Rectal smooth muscle tissue (tissue), 1 donor: ENCODE measurements around the gene NEU4.
A peak's percentile ranks its signal among the peaks of the same experiment; 100 is the strongest.

Source experiments
- H3K27ac ChIP-seq: one replicate; pipeline ENCODE4 v1.7.0; 2013; ENCODE audit warnings: low read depth, low read length, inconsistent platforms
- H3K27me3 ChIP-seq: one replicate; pipeline ENCODE4 v1.7.0; 2013; ENCODE audit warnings: low read length; ENCODE audit not compliant: control insufficient read depth, insufficient read depth
- H3K36me3 ChIP-seq: one replicate; pipeline ENCODE4 v1.7.0; 2013; ENCODE audit warnings: low read length; ENCODE audit not compliant: control insufficient read depth, insufficient read depth
- H3K4me1 ChIP-seq: one replicate; pipeline ENCODE4 v1.7.0; 2013; ENCODE audit warnings: low read length; ENCODE audit not compliant: control insufficient read depth, insufficient read depth
- H3K4me3 ChIP-seq: one replicate; pipeline ENCODE4 v1.7.0; 2013; ENCODE audit warnings: low read length
- H3K9ac ChIP-seq: one replicate; pipeline ENCODE4 v1.7.0; 2013; ENCODE audit warnings: low read length

NEU4 gene

DNA sequence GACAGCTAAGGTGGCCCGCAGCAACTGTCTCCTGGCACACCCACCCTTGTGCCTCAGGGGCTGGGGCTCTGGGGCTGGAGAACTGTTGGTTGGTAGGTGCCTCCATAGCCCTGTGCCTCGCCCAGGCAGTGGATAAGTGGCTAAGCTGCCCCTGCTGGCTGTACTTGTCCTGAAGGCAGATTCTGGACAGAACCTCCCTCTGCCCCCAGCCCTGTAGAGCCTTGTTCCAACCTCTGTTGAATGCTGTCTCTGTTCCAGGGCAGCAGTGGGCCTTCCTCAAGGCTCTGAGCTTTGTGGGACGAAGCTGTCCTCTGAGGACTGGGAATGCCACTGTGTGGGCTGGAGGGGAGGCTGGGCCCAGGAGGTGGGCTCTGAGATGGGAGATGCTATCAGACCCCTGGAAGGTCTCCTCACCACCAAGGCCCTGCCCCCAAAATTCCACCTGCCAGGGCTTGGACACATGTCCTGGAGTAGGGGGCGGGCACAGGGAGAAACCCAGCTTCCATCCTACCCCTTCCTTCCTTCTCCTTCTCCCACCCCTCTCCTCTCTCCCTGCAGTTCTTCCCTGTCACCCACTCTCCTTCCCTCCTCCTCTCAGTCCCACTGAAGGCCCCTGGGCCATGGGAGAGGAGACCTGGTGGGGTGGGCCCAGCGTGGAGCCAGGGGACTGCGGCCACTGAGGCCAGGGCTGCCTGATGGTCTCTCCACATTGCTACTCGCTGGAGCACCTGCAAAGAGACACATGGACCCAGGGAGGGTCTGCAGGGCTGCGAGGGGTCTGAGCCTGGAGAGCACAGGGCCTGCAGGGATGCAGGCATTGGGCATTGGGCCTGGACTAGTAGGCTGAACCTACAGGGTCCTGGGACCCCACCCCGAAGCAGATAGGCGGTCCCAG is 51.4 kb downstream of the NEU4 start:
- Histone ChIP-seq H3K9ac (no peak overlapping the region), H3K4me3 (peak overlapping the region; percentile 25), H3K36me3 (no peaks in the 10 kb centered on the region), H3K27ac (peak overlapping the region; percentile 11), H3K4me1 (peaks cover 2% of the 10 kb centered on the region), H3K27me3 (peaks cover 12% of the 10 kb centered on the region)

DNA sequence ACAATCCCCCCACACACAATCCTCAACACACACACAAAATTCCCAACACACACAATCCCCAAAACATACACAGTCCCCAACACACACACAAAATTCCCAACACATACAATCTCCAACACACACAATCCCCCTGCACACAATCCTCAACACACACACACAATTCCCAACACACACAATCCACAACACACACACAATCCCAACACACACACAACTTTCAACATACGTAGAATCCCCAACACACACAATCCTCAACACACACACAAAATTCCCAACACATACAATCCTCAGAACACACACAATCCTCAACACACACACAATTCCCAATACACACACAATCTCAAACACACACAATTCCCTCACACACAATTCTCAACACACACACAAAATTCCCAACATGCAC is 52.3 kb downstream of the NEU4 start:
- H3K4me3 ChIP-seq = no peak overlapping the region
- peaks cover 18% of the 10 kb centered on the region for H3K27me3 ChIP-seq
- H3K9ac ChIP-seq = no peak overlapping the region
- no peaks in the 10 kb centered on the region for H3K36me3 ChIP-seq
- H3K4me1 ChIP-seq = peaks cover 2% of the 10 kb centered on the region
- H3K27ac ChIP-seq = no peak overlapping the region

DNA sequence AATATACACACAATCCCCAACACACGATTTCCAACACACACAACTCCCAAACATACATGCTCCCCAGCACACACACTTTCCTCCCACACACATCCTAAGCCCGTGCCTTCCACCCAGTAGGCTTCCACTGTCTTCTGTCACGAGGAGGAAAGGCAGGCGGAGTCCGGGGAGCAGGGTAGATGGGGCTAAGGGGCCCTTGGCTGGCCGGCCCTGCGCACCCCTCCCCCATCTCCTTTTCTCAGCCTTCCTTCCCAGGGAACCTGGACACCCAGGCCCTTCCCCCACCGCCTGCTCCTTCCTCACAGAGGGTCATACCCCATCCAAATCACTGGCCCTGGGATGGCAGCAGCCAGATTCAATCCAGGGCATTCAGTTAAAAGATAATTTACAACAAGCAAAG is 53.1 kb downstream of the NEU4 start:
- peaks cover 26% of the 10 kb centered on the region for H3K27me3 ChIP-seq
- H3K9ac ChIP-seq = no peak overlapping the region
- H3K36me3 ChIP-seq = no peaks in the 10 kb centered on the region
- H3K4me3 ChIP-seq = no peak overlapping the region
- no peak overlapping the region for H3K27ac ChIP-seq
- H3K4me1 ChIP-seq = peaks cover 2% of the 10 kb centered on the region

GRCh38 chr2:241862775-241863535 is 54.0 kb downstream of the NEU4 start:
- H3K27ac ChIP-seq = no peak overlapping the region
- no peak overlapping the region for H3K4me3 ChIP-seq
- H3K4me1 ChIP-seq = peaks cover 2% of the 10 kb centered on the region
- H3K9ac ChIP-seq = no peak overlapping the region
- peaks cover 34% of the 10 kb centered on the region for H3K27me3 ChIP-seq
- no peaks in the 10 kb centered on the region for H3K36me3 ChIP-seq

DNA sequence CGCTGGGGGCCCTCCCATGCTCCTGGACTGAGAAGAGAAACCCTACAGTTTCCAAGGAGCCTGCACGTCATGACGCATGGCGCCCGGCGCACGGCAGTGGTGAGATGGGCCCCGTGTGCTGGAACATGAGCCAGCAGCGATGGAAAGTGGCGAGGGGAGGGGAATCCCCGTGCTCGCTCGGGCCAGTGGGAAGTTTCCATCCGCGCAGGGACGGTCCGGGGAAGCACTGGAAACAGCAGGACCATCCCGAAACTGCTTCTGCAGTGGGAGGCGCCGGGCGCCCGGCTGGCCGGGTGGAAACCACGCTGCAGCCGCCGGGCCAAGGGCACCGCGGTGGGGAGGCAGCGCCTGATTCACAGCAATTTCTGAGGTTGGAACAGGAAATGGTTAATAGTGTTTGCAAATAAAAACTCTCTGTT is 54.6 kb downstream of the NEU4 start:
- Histone ChIP-seq H3K4me3 (no peak overlapping the region), H3K4me1 (peaks cover 2% of the 10 kb centered on the region), H3K27ac (no peak overlapping the region), H3K27me3 (peaks cover 35% of the 10 kb centered on the region), H3K36me3 (no peaks in the 10 kb centered on the region), H3K9ac (no peak overlapping the region)

- Histone ChIP-seq H3K27me3 (peaks cover 35% of the 10 kb centered on the region), H3K4me1 (peaks cover under 1% of the 10 kb centered on the region), H3K36me3 (no peaks in the 10 kb centered on the region), H3K9ac (no peak overlapping the region), H3K4me3 (no peak overlapping the region), H3K27ac (no peak overlapping the region)
These were observed 55.3 kb downstream of the NEU4 start for GRCh38 chr2:241864168-241864849.

- no peak overlapping the region for H3K27ac ChIP-seq
- peaks cover 35% of the 10 kb centered on the region for H3K27me3 ChIP-seq
- H3K4me3 ChIP-seq = no peak overlapping the region
- H3K36me3 ChIP-seq = no peaks in the 10 kb centered on the region
- no peak overlapping the region for H3K9ac ChIP-seq
- H3K4me1 ChIP-seq = no peaks in the 10 kb centered on the region
These were observed 55.8 kb downstream of the NEU4 start for GRCh38 chr2:241864850-241865213.

- Histone ChIP-seq H3K27ac (no peak overlapping the region), H3K27me3 (peaks cover 35% of the 10 kb centered on the region), H3K4me1 (no peaks in the 10 kb centered on the region), H3K4me3 (no peak overlapping the region), H3K9ac (no peak overlapping the region), H3K36me3 (no peaks in the 10 kb centered on the region)
These were observed 56.5 kb downstream of the NEU4 start for GRCh38 chr2:241865416-241865956.

DNA sequence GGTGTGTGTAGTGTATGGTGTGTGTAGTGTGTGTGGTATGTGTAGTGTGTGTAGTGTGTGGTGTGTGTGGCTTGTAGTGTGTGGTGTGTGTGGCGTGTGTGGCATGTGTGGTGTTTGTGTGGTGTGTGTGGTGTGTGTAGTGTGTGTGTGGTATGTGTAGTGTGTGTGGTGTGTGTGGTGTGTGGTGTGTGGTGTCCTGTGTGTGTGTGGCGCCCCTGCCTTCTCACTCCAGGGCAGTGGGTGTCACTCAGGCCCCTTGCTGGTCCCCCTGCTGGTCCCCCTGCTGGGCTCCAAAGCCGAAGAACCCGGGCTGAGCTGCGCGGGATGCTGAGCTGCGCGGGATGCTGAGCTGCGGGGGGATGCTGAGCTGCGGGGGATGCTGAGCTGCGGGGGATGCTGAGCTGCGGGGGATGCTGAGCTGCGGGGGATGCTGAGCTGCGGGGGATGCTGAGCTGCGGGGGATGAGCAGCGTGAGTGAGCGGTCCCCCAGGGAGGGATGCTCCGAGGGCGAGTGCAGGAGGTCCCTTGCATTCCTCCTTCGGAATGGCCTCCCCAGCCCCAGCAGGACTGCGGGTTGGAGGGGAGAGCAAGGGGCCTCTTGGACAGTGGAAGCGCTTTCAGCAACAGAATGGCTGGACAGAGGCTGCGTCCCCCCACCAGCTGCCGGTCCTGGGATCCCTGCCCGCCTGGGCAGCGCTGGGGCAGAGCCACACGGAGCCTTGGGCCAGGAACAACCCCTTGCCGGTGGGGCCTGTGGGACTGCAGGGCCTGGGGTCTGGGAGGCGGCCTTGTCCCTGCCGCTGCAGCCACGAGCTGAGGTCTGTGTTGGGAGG is 57.2 kb downstream of the NEU4 start:
- H3K4me1 ChIP-seq = no peaks in the 10 kb centered on the region
- no peak overlapping the region for H3K27ac ChIP-seq
- H3K27me3 ChIP-seq = peaks cover 35% of the 10 kb centered on the region
- no peak overlapping the region for H3K4me3 ChIP-seq
- no peaks in the 10 kb centered on the region for H3K36me3 ChIP-seq
- H3K9ac ChIP-seq = no peak overlapping the region
